ENCODE data around the gene CCNG2.

- TF ChIP-seq CTCF (conservative IDR thresholded peaks at IDR 0.05; ENCODE audit: low read depth, low read length) (no peak), EZH2 (IDR thresholded peaks at IDR 0.05; ENCODE audit: borderline replicate concordance, low read depth, low read length, poor library complexity, severe bottlenecking) (no peak)
Observed at GRCh38 chr4:77175201-77175611, 18.2 kb downstream of the CCNG2 start.
